H1 (cell line): ENCODE data around the gene ATP6AP1. TPM values are rescaled to one million over a fixed set of nuclear protein-coding genes. Genes with fewer than 3 reads are reported as not detected.

Source experiments
- CTCF ChIA-PET: fragments of 300-600 bp; sonication (Branson Sonifier 250); formaldehyde crosslinking; loops from one replicate; lab custom pipeline; 2021; ENCODE audit not compliant: partially characterized antibody; lab: Charles Lee
- POLR2A ChIA-PET: fragments of 300-600 bp; sonication (Branson Sonifier 250); formaldehyde crosslinking; loops from one replicate; lab custom pipeline; 2021; ENCODE audit warnings: inconsistent platforms; ENCODE audit not compliant: partially characterized antibody; lab: Charles Lee
- DNase-seq, 2 experiments: peaks; one replicate each; pipeline versions ENCODE4 v3.0.0 to v3.0.0-alpha.2; 2010 to 2022; ENCODE audit warnings: low spot score in 2 of 2, low read depth in 1 of 2, mixed read lengths in 1 of 2
- FAIRE-seq: peaks from 2 replicates; lab custom pipeline; 2011; peaks lifted over from hg19 to GRCh38; lab: Jason Lieb, UNC
- H2AFZ ChIP-seq: 2 replicates; pipeline ENCODE4 v1.8.1; 2012; ENCODE audit warnings: low read length, inconsistent platforms
- H2AK5ac ChIP-seq: 2 replicates; pipeline ENCODE4 v1.6.1; 2013; ENCODE audit warnings: low read depth, low read length
- H2BK120ac ChIP-seq: replicated peaks from 2 replicates; pipeline ENCODE3; 2013; ENCODE audit warnings: low read depth, low read length, inconsistent platforms
- H2BK12ac ChIP-seq: 2 replicates; pipeline ENCODE4 v1.6.1; 2013; ENCODE audit warnings: low read depth, low read length
- H2BK15ac ChIP-seq: 2 replicates; pipeline ENCODE4 v1.6.1; 2013; ENCODE audit warnings: low read length
- H2BK20ac ChIP-seq: 2 replicates; pipeline ENCODE4 v1.6.1; 2013; ENCODE audit warnings: low read length
- H2BK5ac ChIP-seq: 2 replicates; pipeline ENCODE4 v1.6.1; 2013; ENCODE audit warnings: low read depth, low read length
- H3K14ac ChIP-seq: 2 replicates; pipeline ENCODE4 v1.6.1; 2013; ENCODE audit warnings: inconsistent platforms; ENCODE audit not compliant: insufficient read length
- H3K18ac ChIP-seq: 2 replicates; pipeline ENCODE4 v1.6.1; 2013; ENCODE audit warnings: low read length; ENCODE audit errors: extremely low read depth
- H3K23ac ChIP-seq: 2 replicates; pipeline ENCODE4 v1.6.1; 2013; ENCODE audit warnings: inconsistent platforms; ENCODE audit not compliant: insufficient read length
- H3K23me2 ChIP-seq: 2 replicates; pipeline ENCODE4 v1.6.1; 2013; ENCODE audit warnings: low read depth, low read length
- H3K27ac ChIP-seq: 2 replicates; pipeline ENCODE4 v1.6.1; 2011; ENCODE audit warnings: low read depth, low read length, inconsistent platforms
- H3K27me3 ChIP-seq, 4 experiments: replicated peaks in 1 of 4; 1 replicate in 1 of 4; 2 replicates in 3 of 4; pipeline versions ENCODE4 v1.6.1 to v1.8.1; 2011 to 2013; ENCODE audit warnings: low read length in 3 of 4, mild to moderate bottlenecking in 3 of 4, inconsistent platforms in 2 of 4, mixed read lengths in 2 of 4, moderate library complexity in 1 of 4; ENCODE audit not compliant: control insufficient read depth in 3 of 4, insufficient read depth in 3 of 4; ENCODE audit errors: extremely low read depth in 1 of 4
- H3K36me3 ChIP-seq, 4 experiments: 2 replicates each; pipeline versions ENCODE4 v1.6.1 to v1.8.1; 2011 to 2013; ENCODE audit warnings: mild to moderate bottlenecking in 4 of 4, low read length in 3 of 4, moderate library complexity in 2 of 4, control low read depth in 1 of 4, inconsistent platforms in 1 of 4; ENCODE audit not compliant: insufficient read depth in 4 of 4, control insufficient read depth in 2 of 4
- H3K4ac ChIP-seq: replicated peaks from 2 replicates; pipeline ENCODE3; 2013; ENCODE audit warnings: low read length, low read depth, mixed read lengths, inconsistent platforms; ENCODE audit not compliant: insufficient read length
- H3K4me1 ChIP-seq, 4 experiments: replicated peaks in 1 of 4; 1 replicate in 1 of 4; 2 replicates in 3 of 4; pipeline versions ENCODE4 v1.6.1 to v1.8.1; 2011 to 2013; ENCODE audit warnings: low read length in 3 of 4, inconsistent platforms in 2 of 4, mixed read lengths in 1 of 4; ENCODE audit not compliant: insufficient read depth in 4 of 4, control insufficient read depth in 3 of 4
- H3K4me2 ChIP-seq, 2 experiments: 2 replicates each; pipeline versions ENCODE4 v1.6.1 to v1.8.1; 2011 to 2013; ENCODE audit warnings: low read depth in 2 of 2, low read length in 2 of 2, control low read depth in 1 of 2, inconsistent platforms in 1 of 2, mild to moderate bottlenecking in 1 of 2; ENCODE audit not compliant: insufficient read depth in 1 of 2
- H3K4me3 ChIP-seq, 4 experiments: fragments of 200-600, 300-600 bp in 1 of 4; sonication (generic), shearing (Covaris generic), sonication (Bioruptor Twin) in 1 of 4; 2 replicates each; pipeline versions ENCODE4 v1.5.1 to v1.8.1; 2011 to 2016; ENCODE audit warnings: low read length in 4 of 4, low read depth in 3 of 4, control low read depth in 2 of 4, inconsistent platforms in 2 of 4, mild to moderate bottlenecking in 2 of 4, mixed read lengths in 1 of 4, moderate library complexity in 1 of 4; ENCODE audit not compliant: insufficient read depth in 2 of 4; ENCODE audit errors: extremely low read depth in 1 of 4
- H3K56ac ChIP-seq: replicated peaks from 2 replicates; pipeline ENCODE3; 2013; ENCODE audit warnings: low read depth, mild to moderate bottlenecking, mixed read lengths, low read length, inconsistent platforms; ENCODE audit not compliant: insufficient read length
- H3K79me1 ChIP-seq: 2 replicates; pipeline ENCODE4 v1.6.1; 2013; ENCODE audit warnings: low read depth, low read length, control low read depth
- H3K79me2 ChIP-seq, 2 experiments: 2 replicates each; pipeline versions ENCODE4 v1.6.1 to v1.8.1; 2012 to 2013; ENCODE audit warnings: low read length in 2 of 2, mild to moderate bottlenecking in 2 of 2, inconsistent platforms in 1 of 2; ENCODE audit not compliant: insufficient read depth in 2 of 2, control insufficient read depth in 1 of 2
- H3K9ac ChIP-seq, 4 experiments: replicated peaks in 1 of 4; 1 replicate in 1 of 4; 2 replicates in 3 of 4; pipeline versions ENCODE4 v1.6.1 to v1.8.1; 2011 to 2013; ENCODE audit warnings: low read depth in 3 of 4, low read length in 3 of 4, control low read depth in 2 of 4, mild to moderate bottlenecking in 2 of 4, moderate library complexity in 2 of 4, inconsistent platforms in 1 of 4; ENCODE audit errors: extremely low read depth in 1 of 4
- H3K9me3 ChIP-seq, 2 experiments: 2 replicates each; pipeline versions ENCODE4 v1.6.1 to v1.8.1; 2012 to 2013; ENCODE audit warnings: mild to moderate bottlenecking in 2 of 2, moderate library complexity in 2 of 2, control low read depth in 1 of 2, inconsistent platforms in 1 of 2, low read depth in 1 of 2, low read length in 1 of 2, mixed read lengths in 1 of 2; ENCODE audit not compliant: insufficient read depth in 2 of 2
- H4K20me1 ChIP-seq, 2 experiments: replicated peaks in 1 of 2; 2 replicates each; pipeline versions ENCODE3 to v1.8.1; 2011 to 2013; ENCODE audit warnings: inconsistent platforms in 2 of 2, low read length in 2 of 2, mild to moderate bottlenecking in 1 of 2; ENCODE audit not compliant: insufficient read depth in 2 of 2, control insufficient read depth in 1 of 2
- H4K5ac ChIP-seq: 2 replicates; pipeline ENCODE4 v1.6.1; 2013; ENCODE audit warnings: low read length, low read depth, mixed read lengths, inconsistent platforms; ENCODE audit not compliant: insufficient read length
- H4K8ac ChIP-seq: 2 replicates; pipeline ENCODE4 v1.8.0; 2013; ENCODE audit warnings: mild to moderate bottlenecking, moderate library complexity, low read length, inconsistent platforms; ENCODE audit not compliant: insufficient read depth; ENCODE audit errors: extremely low read depth
- H4K91ac ChIP-seq: replicated peaks from 2 replicates; pipeline ENCODE3; 2013; ENCODE audit warnings: low read length, mixed read lengths, inconsistent platforms; ENCODE audit not compliant: insufficient read length
- CEBPB ChIP-seq: IDR thresholded peaks from 2 replicates; pipeline ENCODE4 v1.6.1; 2012; ENCODE audit warnings: low read depth, low read length
- EZH2 ChIP-seq: fragments of 200-600 bp; sonication (generic); IDR thresholded peaks from 2 replicates; pipeline ENCODE4 v1.7.1; 2012; ENCODE audit warnings: low read depth, mild to moderate bottlenecking, moderate library complexity, low read length, inconsistent platforms; ENCODE audit not compliant: severe bottlenecking
- JUND ChIP-seq: IDR thresholded peaks from 2 replicates; pipeline ENCODE4 v1.6.1; 2011; ENCODE audit warnings: mild to moderate bottlenecking, improper control_type of control experiment, low read length
- PHF8 ChIP-seq: fragments of 200-600 bp; sonication (generic); conservative IDR thresholded peaks from 2 replicates; pipeline ENCODE4 v1.7.1; 2012; ENCODE audit warnings: low read depth, mild to moderate bottlenecking, inconsistent platforms, low read length, moderate library complexity
- RBBP5 ChIP-seq: IDR thresholded peaks from 2 replicates; pipeline ENCODE4 v1.7.1; 2012; ENCODE audit warnings: low read depth, mild to moderate bottlenecking, inconsistent platforms, low read length, moderate library complexity, borderline replicate concordance
- RFX5 ChIP-seq: IDR thresholded peaks from 2 replicates; pipeline ENCODE4 v1.6.1; 2011; ENCODE audit warnings: low read depth, low read length, improper control_type of control experiment, borderline replicate concordance
- RXRA ChIP-seq: IDR thresholded peaks from 2 replicates; pipeline ENCODE4 v1.6.1; 2011; ENCODE audit warnings: low read depth, mild to moderate bottlenecking, low read length, moderate library complexity; ENCODE audit not compliant: insufficient read depth
- SP2 ChIP-seq: IDR thresholded peaks from 2 replicates; pipeline ENCODE4 v1.6.1; 2012; ENCODE audit warnings: mild to moderate bottlenecking, low read length, inconsistent platforms
- SRF ChIP-seq: IDR thresholded peaks from 2 replicates; pipeline ENCODE4 v1.6.1; 2011; ENCODE audit warnings: mild to moderate bottlenecking, low read depth, low read length, moderate library complexity
- TAF1 ChIP-seq: IDR thresholded peaks from 2 replicates; pipeline ENCODE4 v1.6.1; 2011; ENCODE audit warnings: mild to moderate bottlenecking, low read depth, low read length
- TAF7 ChIP-seq: optimal IDR thresholded peaks from 2 replicates; pipeline ENCODE3; 2011; ENCODE audit warnings: low read depth, mild to moderate bottlenecking, inconsistent platforms, low read length, moderate library complexity, borderline replicate concordance
- TCF12 ChIP-seq: IDR thresholded peaks from 2 replicates; pipeline ENCODE4 v1.6.1; 2011; ENCODE audit warnings: low read depth, mild to moderate bottlenecking, low read length
- WGBS, 2 experiments: shearing (Covaris generic) in 1 of 2; methylation state at CpG; one replicate each; pipeline versions ENCODE4 v1.1.6 to v1.1.7; 2013 to 2015; ENCODE audit warnings: low lambda C conversion rate in 2 of 2, mixed read lengths in 2 of 2, inconsistent platforms in 1 of 2, low coverage in 1 of 2, missing lambda C conversion rate in 1 of 2; ENCODE audit not compliant: insufficient replicate concordance in 2 of 2, insufficient coverage in 1 of 2, insufficient read length in 1 of 2; ENCODE audit errors: extremely low coverage in 1 of 2, missing lambda C conversion rate in 1 of 2; 5-methylcytosine and 5-hydroxymethylcytosine counted together
- polyA plus RNA-seq, 7 experiments: library from polyadenylated mRNA; depleted of rRNA in 3 of 7; stranded (reverse) in 5 of 7; unstranded in 2 of 7; fragments of >200 nt in 5 of 7; fragments of 200-250 nt in 2 of 7; gene quantifications; 1 replicate in 5 of 7; 2 replicates in 1 of 7; 4 replicates in 1 of 7; pipeline versions ENCODE4 v1.2.1 to v1.2.3, GENCODE V29; 2011 to 2013; ENCODE audit warnings: missing spikeins in 2 of 7, mixed read lengths in 2 of 7
- total RNA-seq: library from RNA; stranded (reverse); fragmentation: NEBNext Ultra II Directional; extraction: Animal tissue kit (Norgen Biotek cat#: 25700); gene quantifications from 2 replicates; pipeline ENCODE4 v1.2.1, GENCODE V29; 2021
- TF ChIP-seq, protein P1 (sequence below): IDR thresholded peaks from 2 replicates; pipeline ENCODE4 v1.6.1; 2012; ENCODE audit warnings: inconsistent platforms

Gene ATP6AP1
- total and polyA plus RNA-seq, 2 of the 8 experiments (the other 6 are each of a cell fraction or from before 2014, with no cell fraction given), result 44.6 to 80.8 TPM

- no peak for TF ChIP-seq SRF
- no peak for TF ChIP-seq TAF1
- no peak for TF ChIP-seq EZH2
- TF ChIP-seq TCF12, result no peak
- TF ChIP-seq RBBP5, result no peak
- TF ChIP-seq TAF7, result no peak
- TF ChIP-seq CEBPB, result no peak
- no peak for TF ChIP-seq JUND
- TF ChIP-seq RXRA, result no peak
- TF ChIP-seq, protein P1, sequence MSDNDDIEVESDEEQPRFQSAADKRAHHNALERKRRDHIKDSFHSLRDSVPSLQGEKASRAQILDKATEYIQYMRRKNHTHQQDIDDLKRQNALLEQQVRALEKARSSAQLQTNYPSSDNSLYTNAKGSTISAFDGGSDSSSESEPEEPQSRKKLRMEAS, result no peak
- no peak for TF ChIP-seq RFX5
- no peak for TF ChIP-seq SP2
- TF ChIP-seq PHF8, result no peak
- no peak overlapping the region for H4K91ac ChIP-seq
- H2BK15ac ChIP-seq, result no peak overlapping the region
- FAIRE-seq (no peak), DNase-seq (no peak)
- H3K18ac ChIP-seq, result no peak overlapping the region
- no peak overlapping the region for H3K4ac ChIP-seq
- no peak overlapping the region for H2BK5ac ChIP-seq
- H3K27me3 ChIP-seq, result no peaks in the 10 kb centered on the region
- no CpG with 5 or more reads among the region's 15 CpGs for WGBS, 2 experiments
- no peaks in the 10 kb centered on the region for H3K4me1 ChIP-seq
- H3K79me2 ChIP-seq, result no peaks in the 10 kb centered on the region
- H4K5ac ChIP-seq, result no peak overlapping the region
- no peaks in the 10 kb centered on the region for H4K20me1 ChIP-seq
- no peak overlapping the region for H2AK5ac ChIP-seq
- no peak overlapping the region for H3K4me3 ChIP-seq
- H3K36me3 ChIP-seq, result peaks cover 0 to 37% (median 7%) of the 10 kb centered on the region in 4 experiments; a peak in 6 of 8 replicates
- H3K27ac ChIP-seq, result no peak overlapping the region
- H3K23ac ChIP-seq, result no peak overlapping the region
- H2BK20ac ChIP-seq, result no peak overlapping the region
- POLR2A ChIA-PET, result interaction anchor here (1.3 kb wide), 1 partner anchor 101 kb away, joined by 3 read pairs; no protein-coding TSS in a partner anchor
- H3K4me2 ChIP-seq, result no peak overlapping the region
- no peak overlapping the region for H3K14ac ChIP-seq
- no peak overlapping the region for H2BK12ac ChIP-seq
- H3K9me3 ChIP-seq, result no peaks in the 10 kb centered on the region
- H4K8ac ChIP-seq, result no peak overlapping the region
- no peaks in the 10 kb centered on the region for H3K23me2 ChIP-seq
- no peak overlapping the region for H2BK120ac ChIP-seq
- no peaks in the 10 kb centered on the region for H3K79me1 ChIP-seq
- no peak overlapping the region for H3K9ac ChIP-seq
- H2AFZ ChIP-seq, result no peak overlapping the region
- H3K56ac ChIP-seq, result no peak overlapping the region
- CTCF ChIA-PET, result no interaction called here
Measured at GRCh38 chrX:154466907-154467306, 38.4 kb downstream of the ATP6AP1 start.
